Thyroid gland (tissue), 4 donors: ENCODE measurements around the gene TMEM132D. TPM values are rescaled to one million over a fixed set of nuclear protein-coding genes. Genes with fewer than 3 reads are reported as not detected.

Experiments
- DNase-seq, 2 donors: peaks; one replicate each; pipeline ENCODE4 v3.0.0-alpha.2; 2019
- H3K27ac ChIP-seq, 3 donors: fragments of 200-600 bp; sonication (generic); 1 replicate in 2 of 3; 2 replicates in 1 of 3; pipeline ENCODE4 v1.5.1; 2016 to 2019; ENCODE audit warnings: mild to moderate bottlenecking in 1 of 3, moderate library complexity in 1 of 3
- H3K27me3 ChIP-seq: fragments of 200-600 bp; sonication (generic); one replicate; pipeline ENCODE4 v1.5.1; 2019
- H3K36me3 ChIP-seq, 2 donors: fragments of 200-600 bp; sonication (generic); one replicate each; pipeline ENCODE4 v1.5.1; 2016 to 2019
- H3K4me1 ChIP-seq, 2 donors: fragments of 200-600 bp; sonication (generic); one replicate each; pipeline ENCODE4 v1.5.1; 2017 to 2019
- H3K4me3 ChIP-seq, 3 donors: fragments of 200-600 bp; sonication (generic); replicated peaks in 1 of 3; 1 replicate in 2 of 3; 2 replicates in 1 of 3; pipeline ENCODE4 v1.5.1; 2016; ENCODE audit warnings: mild to moderate bottlenecking in 1 of 3
- H3K9me3 ChIP-seq: fragments of 200-600 bp; sonication (generic); one replicate; pipeline ENCODE4 v1.5.1; 2017
- CTCF ChIP-seq, 6 experiments: fragments of 200-600 bp in 3 of 6; fragments of 450-650 bp in 3 of 6; sonication (generic) in 3 of 6; IDR thresholded peaks; one replicate each; pipeline ENCODE4 v1.5.1; 2016 to 2019; ENCODE audit warnings: antibody characterized with exemption in 6 of 6, mild to moderate bottlenecking in 2 of 6, inconsistent platforms in 1 of 6, moderate library complexity in 1 of 6
- POLR2A ChIP-seq, 2 donors: fragments of 450-650 bp; IDR thresholded peaks; one replicate each; pipeline ENCODE4 v1.6.1; 2017; ENCODE audit warnings: antibody characterized with exemption in 2 of 2, mild to moderate bottlenecking in 2 of 2, moderate library complexity in 1 of 2
- WGBS, 2 donors: methylation state at CpG; one replicate each; pipeline ENCODE4 v1.1.5; 2017; 5-methylcytosine and 5-hydroxymethylcytosine counted together
- intact Hi-C: fragments of 100-400 bp; cut with DNase I; formaldehyde crosslinking; loops from one replicate; pipeline ENCODE4 v1.15.1; 2023
- total RNA-seq, 4 donors: library from RNA; depleted of rRNA; stranded (reverse); fragments of >200 nt; gene quantifications; one replicate each; pipeline ENCODE4 v1.2.3, GENCODE V29; 2016

TMEM132D gene
- total RNA-seq, 4 donors from 2014 or later, result not detected

- no peaks in the 10 kb centered on the region for H3K4me1 ChIP-seq
- H3K27me3 ChIP-seq, result no peaks in the 10 kb centered on the region
- H3K36me3 ChIP-seq, result no peaks in the 10 kb centered on the region
- WGBS, 2 donors, result 78 to 79% methylated on average over 6 of the region's 6 CpGs
- TF ChIP-seq POLR2A (IDR thresholded peaks at IDR 0.05) (no peak), CTCF (IDR thresholded peaks at IDR 0.05) (no peak)
- H3K27ac ChIP-seq, result no peak overlapping the region
- DNase-seq, result no peak
- H3K4me3 ChIP-seq, result no peak overlapping the region
- intact Hi-C loops, result no loop called here
- no peaks in the 10 kb centered on the region for H3K9me3 ChIP-seq
Observed at GRCh38 chr12:129651951-129652350, 251.9 kb downstream of the TMEM132D start.

GRCh38 chr12:129641926-129642325, 261.9 kb downstream of the TMEM132D start:
- no peak for DNase-seq
- TF ChIP-seq CTCF (IDR thresholded peaks at IDR 0.05) (no peak), POLR2A (IDR thresholded peaks at IDR 0.05) (no peak)
- H3K4me1 ChIP-seq, result peaks cover 0 to 6% of the 10 kb centered on the region in 2 donors
- no peaks in the 10 kb centered on the region for H3K27me3 ChIP-seq
- 17 to 21% methylated on average over 6 of the region's 6 CpGs for WGBS, 2 donors
- intact Hi-C loops, result no loop called here
- H3K9me3 ChIP-seq, result no peaks in the 10 kb centered on the region
- no peaks in the 10 kb centered on the region for H3K36me3 ChIP-seq
- H3K4me3 ChIP-seq, result no peak overlapping the region
- no peak overlapping the region for H3K27ac ChIP-seq

- 30 to 41% methylated on average over 6 of the region's 6 CpGs for WGBS, 2 donors
- H3K36me3 ChIP-seq, result no peaks in the 10 kb centered on the region
- no peak for DNase-seq
- no peaks in the 10 kb centered on the region for H3K9me3 ChIP-seq
- no peak overlapping the region for H3K27ac ChIP-seq
- TF ChIP-seq POLR2A (IDR thresholded peaks at IDR 0.05) (no peak), CTCF (IDR thresholded peaks at IDR 0.05) (no peak)
- no peak overlapping the region for H3K4me3 ChIP-seq
- H3K4me1 ChIP-seq, result no peaks in the 10 kb centered on the region
- intact Hi-C loops, result no loop called here
- H3K27me3 ChIP-seq, result no peaks in the 10 kb centered on the region
Observed at GRCh38 chr12:129635021-129635685, 268.7 kb downstream of the TMEM132D start.

- Histone ChIP-seq H3K9me3 (no peaks in the 10 kb centered on the region), H3K4me3 (no peak overlapping the region), H3K27me3 (no peaks in the 10 kb centered on the region), H3K36me3 (no peaks in the 10 kb centered on the region), H3K27ac (no peak overlapping the region), H3K4me1 (no peaks in the 10 kb centered on the region)
- TF ChIP-seq CTCF (IDR thresholded peaks at IDR 0.05) (no peak), POLR2A (IDR thresholded peaks at IDR 0.05) (no peak)
- no peak for DNase-seq
- WGBS, 2 donors, result 53 to 71% methylated on average over 6 of the region's 6 CpGs
- intact Hi-C loops, result no loop called here
Observed at GRCh38 chr12:129631316-129631715, 272.5 kb downstream of the TMEM132D start.

GRCh38 chr12:129629901-129630300, 273.9 kb downstream of the TMEM132D start:
- Histone ChIP-seq H3K27ac (no peak overlapping the region), H3K4me1 (no peaks in the 10 kb centered on the region), H3K9me3 (no peaks in the 10 kb centered on the region), H3K27me3 (no peaks in the 10 kb centered on the region), H3K36me3 (no peaks in the 10 kb centered on the region), H3K4me3 (no peak overlapping the region)
- intact Hi-C loops, result no loop called here
- TF ChIP-seq POLR2A (IDR thresholded peaks at IDR 0.05) (no peak), CTCF (IDR thresholded peaks at IDR 0.05) (no peak)
- DNase-seq, result no peak
- WGBS, 2 donors, result 71 to 74% methylated on average over 1 of the region's 1 CpG
